KMS-11 (cell line): ENCODE data around the gene MACC1.

ENCODE experiments used
- H2AFZ ChIP-seq: fragments of 200-600 bp; sonication (generic); 2 replicates; pipeline ENCODE4 v1.6.1; 2016; ENCODE audit warnings: antibody characterized with exemption, mixed run types, low read depth
- H3K27ac ChIP-seq: fragments of 200-600 bp; sonication (generic); 2 replicates; pipeline ENCODE4 v1.6.1; 2016; ENCODE audit warnings: mild to moderate bottlenecking, mixed run types
- H3K27me3 ChIP-seq: fragments of 200-600 bp; sonication (generic); 2 replicates; pipeline ENCODE4 v1.6.1; 2017; ENCODE audit warnings: mild to moderate bottlenecking, low read depth, mixed run types, moderate library complexity; ENCODE audit not compliant: insufficient read depth
- H3K36me3 ChIP-seq: fragments of 200-600 bp; sonication (generic); 2 replicates; pipeline ENCODE4 v1.6.1; 2017; ENCODE audit warnings: mild to moderate bottlenecking, mixed run types; ENCODE audit not compliant: insufficient read depth
- H3K4me1 ChIP-seq: fragments of 200-600 bp; sonication (generic); 2 replicates; pipeline ENCODE4 v1.6.1; 2016; ENCODE audit warnings: mild to moderate bottlenecking, low read depth, mixed run types; ENCODE audit not compliant: poor library complexity, severe bottlenecking
- H3K4me2 ChIP-seq: fragments of 200-600 bp; sonication (generic); 2 replicates; pipeline ENCODE4 v1.7.0; 2016; ENCODE audit warnings: mild to moderate bottlenecking, mixed run types
- H3K4me3 ChIP-seq: fragments of 200-600 bp; sonication (generic); IDR thresholded peaks from 2 replicates; pipeline ENCODE4 v1.6.1; 2017; ENCODE audit warnings: low read depth, low read length, mixed read lengths; ENCODE audit not compliant: insufficient read depth
- H3K79me2 ChIP-seq: fragments of 200-600 bp; sonication (generic); 2 replicates; pipeline ENCODE4 v1.6.1; 2016; ENCODE audit warnings: low read depth, mixed run types; ENCODE audit not compliant: insufficient read depth
- H3K9ac ChIP-seq: fragments of 200-600 bp; sonication (generic); 2 replicates; pipeline ENCODE4 v1.6.1; 2016; ENCODE audit warnings: mild to moderate bottlenecking, mixed run types
- H4K20me1 ChIP-seq: fragments of 200-600 bp; sonication (generic); 2 replicates; pipeline ENCODE4 v1.6.1; 2016; ENCODE audit warnings: mild to moderate bottlenecking, mixed run types; ENCODE audit not compliant: insufficient read depth
- TF ChIP-seq, protein P1 (sequence below): fragments of 200-600 bp; sonication (generic); conservative IDR thresholded peaks from 2 replicates; pipeline ENCODE4 v1.6.1; 2017; ENCODE audit warnings: low read depth, mild to moderate bottlenecking, antibody characterized with exemption, low read length, moderate library complexity, mixed read lengths

The MACC1 gene

GRCh38 chr7:20249920-20250319, 32.7 kb upstream of the MACC1 start:
- Histone ChIP-seq H4K20me1 (no peaks in the 10 kb centered on the region), H3K4me3 (no peak overlapping the region), H2AFZ (no peak overlapping the region)

DNA sequence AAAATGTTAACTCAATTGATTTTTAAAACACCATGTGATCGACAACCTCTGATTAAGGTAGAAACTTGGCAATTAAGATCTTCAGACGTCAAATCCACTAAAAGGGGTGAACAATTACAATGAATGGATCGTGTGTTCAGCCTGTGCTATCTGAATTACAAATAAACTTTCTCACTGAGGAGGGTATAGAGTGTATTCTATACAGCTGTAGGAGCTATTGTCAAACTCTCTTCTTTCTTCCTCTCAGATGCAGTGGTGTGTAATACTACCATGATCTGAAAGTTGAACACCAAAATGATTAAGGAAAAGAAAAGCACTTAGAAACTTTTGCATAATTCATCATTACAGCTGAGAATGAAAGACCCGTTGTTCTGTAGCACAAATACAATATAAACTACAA, 32.2 kb upstream of the MACC1 start:
- Histone ChIP-seq H3K4me2 (no peak overlapping the region), H4K20me1 (no peaks in the 10 kb centered on the region), H3K4me1 (no peaks in the 10 kb centered on the region), H2AFZ (no peak overlapping the region), H3K27me3 (no peaks in the 10 kb centered on the region), H3K36me3 (no peaks in the 10 kb centered on the region), H3K79me2 (no peaks in the 10 kb centered on the region), H3K27ac (no peak overlapping the region), H3K4me3 (no peak overlapping the region), H3K9ac (no peak overlapping the region)
- TF ChIP-seq, protein P1, sequence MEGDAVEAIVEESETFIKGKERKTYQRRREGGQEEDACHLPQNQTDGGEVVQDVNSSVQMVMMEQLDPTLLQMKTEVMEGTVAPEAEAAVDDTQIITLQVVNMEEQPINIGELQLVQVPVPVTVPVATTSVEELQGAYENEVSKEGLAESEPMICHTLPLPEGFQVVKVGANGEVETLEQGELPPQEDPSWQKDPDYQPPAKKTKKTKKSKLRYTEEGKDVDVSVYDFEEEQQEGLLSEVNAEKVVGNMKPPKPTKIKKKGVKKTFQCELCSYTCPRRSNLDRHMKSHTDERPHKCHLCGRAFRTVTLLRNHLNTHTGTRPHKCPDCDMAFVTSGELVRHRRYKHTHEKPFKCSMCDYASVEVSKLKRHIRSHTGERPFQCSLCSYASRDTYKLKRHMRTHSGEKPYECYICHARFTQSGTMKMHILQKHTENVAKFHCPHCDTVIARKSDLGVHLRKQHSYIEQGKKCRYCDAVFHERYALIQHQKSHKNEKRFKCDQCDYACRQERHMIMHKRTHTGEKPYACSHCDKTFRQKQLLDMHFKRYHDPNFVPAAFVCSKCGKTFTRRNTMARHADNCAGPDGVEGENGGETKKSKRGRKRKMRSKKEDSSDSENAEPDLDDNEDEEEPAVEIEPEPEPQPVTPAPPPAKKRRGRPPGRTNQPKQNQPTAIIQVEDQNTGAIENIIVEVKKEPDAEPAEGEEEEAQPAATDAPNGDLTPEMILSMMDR: no peak

More at GRCh38 chr7:20249920-20250319, 32.7 kb upstream of the MACC1 start:
- Histone ChIP-seq H3K4me1 (no peaks in the 10 kb centered on the region), H3K27ac (no peak overlapping the region), H3K79me2 (no peaks in the 10 kb centered on the region), H3K4me2 (no peak overlapping the region), H3K27me3 (no peaks in the 10 kb centered on the region), H3K36me3 (no peaks in the 10 kb centered on the region), H3K9ac (no peak overlapping the region)
- TF ChIP-seq, protein P1: no peak

- TF ChIP-seq, protein P1: no peak
- H2AFZ ChIP-seq: no peak overlapping the region
Observed at GRCh38 chr7:20246236-20246635, 29.1 kb upstream of the MACC1 start.

DNA sequence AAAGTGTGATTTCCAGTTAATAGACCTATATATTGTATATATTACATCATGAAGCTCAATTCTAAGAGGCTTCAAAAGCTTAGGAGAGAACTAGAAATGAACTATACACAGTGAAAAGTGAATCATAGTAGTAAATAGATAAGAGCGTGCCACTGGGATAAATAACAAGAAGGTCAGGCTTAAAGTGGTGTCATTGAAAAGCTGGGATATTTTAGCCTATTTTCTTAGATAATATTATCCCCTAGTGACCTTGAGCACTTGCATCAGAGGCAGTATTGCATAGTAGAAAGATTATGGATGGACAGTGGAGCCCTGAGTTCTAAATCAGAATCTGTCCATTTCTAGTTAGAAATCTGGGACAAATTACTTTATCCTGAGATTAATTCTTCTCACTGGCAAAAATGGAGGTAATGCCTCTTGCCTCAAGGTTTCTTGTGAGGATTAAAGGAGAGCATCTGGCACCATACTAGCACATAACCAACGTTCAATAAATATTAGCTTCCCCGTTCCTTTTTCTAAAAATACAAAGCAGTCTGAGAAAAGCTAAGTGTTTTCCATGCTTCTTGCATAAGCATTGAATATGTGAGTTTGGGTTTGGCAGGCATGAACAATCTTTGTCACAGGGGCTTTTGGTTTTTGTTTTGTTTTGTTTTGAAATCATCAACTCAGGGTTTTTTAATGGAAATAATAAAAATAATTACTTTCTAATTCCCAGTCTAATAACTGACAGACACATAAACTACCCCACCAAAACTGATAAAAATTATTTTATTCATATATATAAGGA, 27.3 kb upstream of the MACC1 start:
- Histone ChIP-seq H3K4me2 (no peak overlapping the region), H3K4me1 (peaks cover 30% of the 10 kb centered on the region), H2AFZ (no peak overlapping the region)

More at GRCh38 chr7:20246236-20246635, 29.1 kb upstream of the MACC1 start:
- H3K4me1 ChIP-seq: peaks cover 13% of the 10 kb centered on the region
- no peaks in the 10 kb centered on the region for H3K36me3 ChIP-seq
- H3K9ac ChIP-seq: no peak overlapping the region
- no peaks in the 10 kb centered on the region for H3K79me2 ChIP-seq
- no peak overlapping the region for H3K4me3 ChIP-seq
- H3K4me2 ChIP-seq: no peak overlapping the region
- no peaks in the 10 kb centered on the region for H3K27me3 ChIP-seq
- no peak overlapping the region for H3K27ac ChIP-seq
- H4K20me1 ChIP-seq: no peaks in the 10 kb centered on the region

More for the DNA sequence above, 27.3 kb upstream of the MACC1 start:
- no peaks in the 10 kb centered on the region for H3K27me3 ChIP-seq
- no peak overlapping the region for H3K27ac ChIP-seq
- H3K9ac ChIP-seq: no peak overlapping the region
- no peaks in the 10 kb centered on the region for H3K36me3 ChIP-seq
- TF ChIP-seq, protein P1: no peak
- no peaks in the 10 kb centered on the region for H4K20me1 ChIP-seq
- no peak overlapping the region for H3K4me3 ChIP-seq
- H3K79me2 ChIP-seq: no peaks in the 10 kb centered on the region
